ENCODE data around the gene SCMH1. TPM values are rescaled to one million over a fixed set of nuclear protein-coding genes. Genes with fewer than 3 reads are reported as not detected.
A peak's percentile ranks its signal among the peaks of the same experiment; 100 is the strongest.

SCMH1 gene
- polyA plus RNA-seq, 1 donor from 2014 or later, result 23.0 TPM

DNA sequence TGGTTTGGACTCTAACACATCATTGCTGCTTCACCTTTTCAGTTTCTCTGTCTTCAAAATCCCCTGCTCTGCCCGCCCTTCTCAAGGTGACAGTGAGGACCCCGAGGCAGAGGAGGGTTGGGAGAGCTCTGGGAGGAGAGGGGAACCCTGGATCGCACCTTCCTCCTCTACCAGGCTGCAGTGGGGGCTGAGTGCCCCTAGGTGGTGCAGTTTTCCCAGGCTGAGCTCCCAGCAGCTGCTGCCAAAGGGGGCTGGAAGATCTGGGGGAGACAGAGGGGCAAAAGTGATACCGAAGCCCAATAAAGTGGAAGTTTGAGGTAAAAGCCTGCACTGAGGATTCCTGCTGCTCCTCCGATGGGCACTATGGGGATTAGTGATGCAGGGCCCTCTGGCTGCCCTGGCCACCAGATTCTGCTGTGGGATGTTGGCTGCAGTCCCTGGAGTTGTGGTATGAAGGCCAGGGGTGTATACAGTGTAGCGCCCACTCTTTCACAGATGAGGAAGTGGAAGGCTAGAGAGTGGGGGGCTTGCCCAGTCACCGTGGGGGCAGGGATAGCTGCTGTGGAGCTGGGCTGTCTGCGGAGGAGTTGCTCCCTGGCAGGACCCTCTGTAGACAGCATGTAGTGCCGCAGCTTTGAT lies 40.7 kb upstream of the SCMH1 start:
- H2AFZ ChIP-seq (ENCODE audit: low read depth, low read length), result no peak overlapping the region
- peak; percentile 96 for TF ChIP-seq RAD21 (conservative IDR thresholded peaks at IDR 0.05)
- peak; percentile 94 for TF ChIP-seq SMC3 (conservative IDR thresholded peaks at IDR 0.05; ENCODE audit: poor library complexity)
- TF ChIP-seq EP300 (conservative IDR thresholded peaks at IDR 0.05; ENCODE audit: poor library complexity, severe bottlenecking), result no peak
- TF ChIP-seq, protein P1, sequence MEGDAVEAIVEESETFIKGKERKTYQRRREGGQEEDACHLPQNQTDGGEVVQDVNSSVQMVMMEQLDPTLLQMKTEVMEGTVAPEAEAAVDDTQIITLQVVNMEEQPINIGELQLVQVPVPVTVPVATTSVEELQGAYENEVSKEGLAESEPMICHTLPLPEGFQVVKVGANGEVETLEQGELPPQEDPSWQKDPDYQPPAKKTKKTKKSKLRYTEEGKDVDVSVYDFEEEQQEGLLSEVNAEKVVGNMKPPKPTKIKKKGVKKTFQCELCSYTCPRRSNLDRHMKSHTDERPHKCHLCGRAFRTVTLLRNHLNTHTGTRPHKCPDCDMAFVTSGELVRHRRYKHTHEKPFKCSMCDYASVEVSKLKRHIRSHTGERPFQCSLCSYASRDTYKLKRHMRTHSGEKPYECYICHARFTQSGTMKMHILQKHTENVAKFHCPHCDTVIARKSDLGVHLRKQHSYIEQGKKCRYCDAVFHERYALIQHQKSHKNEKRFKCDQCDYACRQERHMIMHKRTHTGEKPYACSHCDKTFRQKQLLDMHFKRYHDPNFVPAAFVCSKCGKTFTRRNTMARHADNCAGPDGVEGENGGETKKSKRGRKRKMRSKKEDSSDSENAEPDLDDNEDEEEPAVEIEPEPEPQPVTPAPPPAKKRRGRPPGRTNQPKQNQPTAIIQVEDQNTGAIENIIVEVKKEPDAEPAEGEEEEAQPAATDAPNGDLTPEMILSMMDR (IDR thresholded peaks at IDR 0.05; ENCODE audit: poor library complexity, severe bottlenecking), result peak; percentile 94
- TF ChIP-seq POLR2AphosphoS5 (IDR thresholded peaks at IDR 0.05), result no peak
- TF ChIP-seq MXI1 (conservative IDR thresholded peaks at IDR 0.05; ENCODE audit: poor library complexity, severe bottlenecking), result no peak

GRCh38 chr1:41281334-41281733 lies 39.2 kb upstream of the SCMH1 start:
- H3K27ac ChIP-seq (ENCODE audit: low read length), result no peak overlapping the region
- H3K9me3 ChIP-seq (ENCODE audit: low read length), result no peaks in the 10 kb centered on the region
- no peaks in the 10 kb centered on the region for H3F3A ChIP-seq (ENCODE audit: insufficient read depth, low read length, poor library complexity, severe bottlenecking)
- no peaks in the 10 kb centered on the region for H3K79me2 ChIP-seq (replicated peaks; ENCODE audit: insufficient read depth, low read length)
- no peak overlapping the region for H3K4me2 ChIP-seq (ENCODE audit: low read length)
- TF ChIP-seq EP300 (conservative IDR thresholded peaks at IDR 0.05; ENCODE audit: poor library complexity, severe bottlenecking) (no peak), SMC3 (conservative IDR thresholded peaks at IDR 0.05; ENCODE audit: poor library complexity) (no peak), RAD21 (conservative IDR thresholded peaks at IDR 0.05) (no peak), EZH2 (IDR thresholded peaks at IDR 0.05; ENCODE audit: borderline replicate concordance, insufficient read depth, low read length, poor library complexity, severe bottlenecking) (no peak), REST (IDR thresholded peaks at IDR 0.05; ENCODE audit: borderline replicate concordance) (no peak), TAF1 (IDR thresholded peaks at IDR 0.05; ENCODE audit: low read depth) (no peak), MXI1 (conservative IDR thresholded peaks at IDR 0.05; ENCODE audit: poor library complexity, severe bottlenecking) (no peak), POLR2AphosphoS5 (IDR thresholded peaks at IDR 0.05) (no peak)
- TF ChIP-seq, protein P1 (IDR thresholded peaks at IDR 0.05; ENCODE audit: poor library complexity, severe bottlenecking), result no peak
- H3K9ac ChIP-seq (ENCODE audit: low read length), result no peak overlapping the region
- no peak overlapping the region for H3K4me3 ChIP-seq (ENCODE audit: low read length)
- H3K9me2 ChIP-seq (ENCODE audit: insufficient read depth, low read length), result no peaks in the 10 kb centered on the region
- no peaks in the 10 kb centered on the region for H4K20me1 ChIP-seq (ENCODE audit: insufficient read depth)
- no peaks in the 10 kb centered on the region for H3K27me3 ChIP-seq (ENCODE audit: insufficient read depth, low read depth, low read length)
- no peak overlapping the region for H2AFZ ChIP-seq (ENCODE audit: low read depth, low read length)
- no peaks in the 10 kb centered on the region for H3K36me3 ChIP-seq (ENCODE audit: insufficient read depth, low read length)

More for the DNA sequence above, 40.7 kb upstream of the SCMH1 start:
- Histone ChIP-seq H3K9ac (ENCODE audit: low read length) (no peak overlapping the region), H3K9me3 (ENCODE audit: low read length) (no peaks in the 10 kb centered on the region), H3K27me3 (ENCODE audit: insufficient read depth, low read depth, low read length) (no peaks in the 10 kb centered on the region), H3K9me2 (ENCODE audit: insufficient read depth, low read length) (no peaks in the 10 kb centered on the region), H3F3A (ENCODE audit: insufficient read depth, low read length, poor library complexity, severe bottlenecking) (no peaks in the 10 kb centered on the region), H3K79me2 (replicated peaks; ENCODE audit: insufficient read depth, low read length) (no peaks in the 10 kb centered on the region), H3K36me3 (ENCODE audit: insufficient read depth, low read length) (no peaks in the 10 kb centered on the region), H3K27ac (ENCODE audit: low read length) (no peak overlapping the region), H3K4me2 (ENCODE audit: low read length) (no peak overlapping the region), H4K20me1 (ENCODE audit: insufficient read depth) (no peaks in the 10 kb centered on the region), H3K4me3 (ENCODE audit: low read length) (no peak overlapping the region)

Data from neural cell (in vitro differentiated cells).